Measurements from ENCODE around the gene OR2T12.
"Not testable (repeated sequence)": the region's sequence is repeated elsewhere in the genome, so short reads cannot be mapped to it uniquely, and the experiment has no call there.

The OR2T12 gene

GRCh38 chr1:248303324-248303723 is at the start of gene OR2T12:
Gene OR2T12, minus strand, starts transcription at chr1:248303424. Its CDS starts 7,846 bp downstream, at chr1:248295578.
- DNase-seq = no peak

GRCh38 chr1:248348475-248348874 is 45.3 kb upstream of the OR2T12 start, which contains the start of gene OR14C36:
Gene OR14C36, plus strand, starts transcription at chr1:248348775. Its CDS starts 0 bp downstream, at chr1:248348775.
- DNase-seq = no peak

GRCh38 chr1:248343451-248343850 is 40.2 kb upstream of the OR2T12 start:
- DNase-seq = no peak

GRCh38 chr1:248324468-248324867 is 21.2 kb upstream of the OR2T12 start, which contains the start of gene OR2M7:
Gene OR2M7, minus strand, starts transcription at chr1:248324568. Its CDS starts 0 bp downstream, at chr1:248324568.
- no peak for DNase-seq

- no peak for DNase-seq
Observed at GRCh38 chr1:248316796-248317195, 13.6 kb upstream of the OR2T12 start.

GRCh38 chr1:248306740-248307139 is 3.5 kb upstream of the OR2T12 start:
- DNase-seq = not testable (repeated sequence)

- no peak for DNase-seq
Observed at GRCh38 chr1:248306103-248306502, 2.9 kb upstream of the OR2T12 start.

GRCh38 chr1:248305672-248306071 is 2.4 kb upstream of the OR2T12 start:
- not testable (repeated sequence) for DNase-seq

GRCh38 chr1:248288391-248288790 is 14.8 kb downstream of the OR2T12 start:
- DNase-seq = no peak

GRCh38 chr1:248277876-248278275 is 25.3 kb downstream of the OR2T12 start, which contains the start of gene OR2T33:
Gene OR2T33, minus strand, starts transcription at chr1:248277976. Its CDS starts 4,162 bp downstream, at chr1:248273814.
- no peak for DNase-seq

- DNase-seq = not testable (repeated sequence)
Observed at GRCh38 chr1:248273225-248273624, 30.0 kb downstream of the OR2T12 start.

- DNase-seq = no peak
Observed at GRCh38 chr1:248268178-248268577, 35.0 kb downstream of the OR2T12 start.

GRCh38 chr1:248259309-248259708 is 43.9 kb downstream of the OR2T12 start:
- DNase-seq = not testable (repeated sequence)

- DNase-seq = peak; percentile 74
Observed at GRCh38 chr1:248243204-248243603, 60.0 kb downstream of the OR2T12 start.
